22Rv1 (cell line): ENCODE measurements around the gene LONP2.

Experiments used
- H3K27ac ChIP-seq: fragments of 450-650 bp; 2 replicates; pipeline ENCODE4 v1.5.1; 2017
- ZFX ChIP-seq: fragments of 450-650 bp; IDR thresholded peaks from 2 replicates; pipeline ENCODE4 v1.6.1; 2017; ENCODE audit warnings: antibody characterized with exemption, borderline replicate concordance
- TF ChIP-seq, protein P1 (sequence below): fragments of 450-650 bp; IDR thresholded peaks from 2 replicates; pipeline ENCODE4 v1.5.1; 2017; ENCODE audit warnings: mild to moderate bottlenecking

The LONP2 gene

GRCh38 chr16:48359983-48360382 is 115.9 kb downstream of the LONP2 start:
- TF ChIP-seq ZFX, result no peak
- TF ChIP-seq, protein P1, sequence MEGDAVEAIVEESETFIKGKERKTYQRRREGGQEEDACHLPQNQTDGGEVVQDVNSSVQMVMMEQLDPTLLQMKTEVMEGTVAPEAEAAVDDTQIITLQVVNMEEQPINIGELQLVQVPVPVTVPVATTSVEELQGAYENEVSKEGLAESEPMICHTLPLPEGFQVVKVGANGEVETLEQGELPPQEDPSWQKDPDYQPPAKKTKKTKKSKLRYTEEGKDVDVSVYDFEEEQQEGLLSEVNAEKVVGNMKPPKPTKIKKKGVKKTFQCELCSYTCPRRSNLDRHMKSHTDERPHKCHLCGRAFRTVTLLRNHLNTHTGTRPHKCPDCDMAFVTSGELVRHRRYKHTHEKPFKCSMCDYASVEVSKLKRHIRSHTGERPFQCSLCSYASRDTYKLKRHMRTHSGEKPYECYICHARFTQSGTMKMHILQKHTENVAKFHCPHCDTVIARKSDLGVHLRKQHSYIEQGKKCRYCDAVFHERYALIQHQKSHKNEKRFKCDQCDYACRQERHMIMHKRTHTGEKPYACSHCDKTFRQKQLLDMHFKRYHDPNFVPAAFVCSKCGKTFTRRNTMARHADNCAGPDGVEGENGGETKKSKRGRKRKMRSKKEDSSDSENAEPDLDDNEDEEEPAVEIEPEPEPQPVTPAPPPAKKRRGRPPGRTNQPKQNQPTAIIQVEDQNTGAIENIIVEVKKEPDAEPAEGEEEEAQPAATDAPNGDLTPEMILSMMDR, result no peak

GRCh38 chr16:48361012-48361411 is 116.9 kb downstream of the LONP2 start:
- H3K27ac ChIP-seq, result 0 out of 2 replicates have a peak overlapping the region, but pooled peaks have one; percentile 10

More at GRCh38 chr16:48359983-48360382, 115.9 kb downstream of the LONP2 start:
- H3K27ac ChIP-seq, result no peak overlapping the region

GRCh38 chr16:48361540-48362144 is 117.5 kb downstream of the LONP2 start:
- no peak for TF ChIP-seq ZFX
- TF ChIP-seq, protein P1, result no peak
- 0 out of 2 replicates have a peak overlapping the region, but pooled peaks have one; percentile 10 for H3K27ac ChIP-seq

More at GRCh38 chr16:48361012-48361411, 116.9 kb downstream of the LONP2 start:
- TF ChIP-seq ZFX, result no peak
- TF ChIP-seq, protein P1, result no peak

- TF ChIP-seq ZFX, result no peak
- TF ChIP-seq, protein P1, result no peak
Observed at GRCh38 chr16:48365025-48365600, 121.0 kb downstream of the LONP2 start.

DNA sequence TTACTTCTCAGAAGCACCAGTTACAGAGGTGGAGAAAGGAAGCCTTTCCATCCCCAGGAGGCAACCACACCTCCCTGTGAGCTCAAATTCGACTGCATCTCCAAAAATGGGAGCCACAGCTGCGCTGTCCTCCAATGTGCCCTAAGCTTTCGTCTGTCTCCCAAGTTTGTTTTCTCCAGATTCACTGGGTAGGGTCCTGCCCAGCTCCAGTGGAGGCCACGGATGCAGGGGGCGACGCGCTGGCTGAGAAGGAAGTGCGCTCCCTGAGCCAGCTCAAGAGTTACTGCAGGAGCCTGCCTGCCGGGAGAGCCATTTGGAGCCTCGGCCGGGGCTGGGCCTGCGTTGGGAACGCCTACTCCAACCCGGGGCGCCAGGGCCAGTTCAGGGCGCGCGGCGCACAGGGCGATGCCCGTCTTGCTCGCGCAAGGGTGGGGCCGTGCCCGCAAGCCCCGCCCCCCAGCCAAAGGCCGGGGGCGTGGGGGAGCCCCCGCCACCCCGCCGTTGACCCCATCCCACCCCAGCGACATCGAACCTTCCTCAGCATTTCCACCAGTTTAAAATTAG is 121.6 kb downstream of the LONP2 start:
- peak overlapping the region; percentile 62 for H3K27ac ChIP-seq
- no peak for TF ChIP-seq ZFX
- TF ChIP-seq, protein P1, result peak; percentile 21; the same call in 1 of the 2 replicates

More at GRCh38 chr16:48365025-48365600, 121.0 kb downstream of the LONP2 start:
- H3K27ac ChIP-seq, result peak overlapping the region; percentile 62

DNA sequence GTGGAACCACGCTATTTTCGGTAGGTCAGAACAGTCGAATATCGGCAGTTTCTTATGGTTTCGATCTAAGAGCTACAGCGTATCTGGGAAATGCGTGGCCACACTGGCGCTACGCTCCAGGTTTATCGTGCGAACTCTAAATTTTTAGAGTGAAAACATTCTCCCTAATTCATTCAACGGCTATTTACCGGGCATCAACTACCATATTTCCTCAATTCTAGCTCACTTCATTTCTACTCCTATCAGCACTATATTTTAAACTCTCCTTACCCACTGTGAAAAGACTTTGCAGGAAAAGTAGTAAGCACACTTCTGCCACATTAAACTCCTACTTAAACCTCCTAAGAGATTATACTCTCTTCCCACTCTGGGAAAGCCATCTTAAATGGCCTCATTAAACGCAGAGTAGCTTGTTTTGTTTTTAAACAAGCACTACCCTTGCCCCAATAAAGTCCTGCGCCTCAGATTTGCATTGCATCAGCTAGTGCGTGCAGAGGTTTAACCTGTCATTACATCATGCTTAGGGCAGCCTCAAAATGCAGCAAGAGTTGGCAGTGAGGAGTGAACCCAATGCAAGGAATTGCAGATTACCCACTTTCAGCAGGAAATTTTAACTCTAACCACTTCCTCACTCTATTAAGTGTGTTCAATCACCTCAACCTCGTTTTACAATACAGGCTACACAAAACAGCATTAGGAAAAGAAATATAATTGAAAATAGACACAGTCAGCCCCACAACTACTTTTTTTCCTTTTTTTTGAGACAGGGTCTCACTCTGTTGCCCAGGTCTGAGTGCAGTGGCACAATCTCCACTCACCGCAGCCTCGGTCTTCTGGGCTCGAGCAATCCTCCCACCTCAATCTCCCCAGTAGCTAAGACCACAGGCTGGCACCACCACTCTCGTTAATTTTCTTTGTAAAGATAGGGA is 122.3 kb downstream of the LONP2 start:
- no peak for TF ChIP-seq ZFX
- TF ChIP-seq, protein P1, result no peak
- peak overlapping the region; percentile 62 for H3K27ac ChIP-seq
